RPMI7951 (cell line): Measurements from ENCODE around the gene DIS3L. TPM values are rescaled to one million over a fixed set of nuclear protein-coding genes. Genes with fewer than 3 reads are reported as not detected.
"Not testable (repeated sequence)": the region's sequence is repeated elsewhere in the genome, so short reads cannot be mapped to it uniquely, and the experiment has no call there.

ENCODE experiments used
- DNase-seq: peaks from one replicate; pipeline ENCODE4 v3.0.0-alpha.2; 2012; ENCODE audit warnings: low read depth
- total RNA-seq: library from RNA; depleted of rRNA; stranded (reverse); fragments of >200 nt; shearing (Covaris generic); gene quantifications from 2 replicates; pipeline ENCODE4 v1.2.3, GENCODE V29; 2014; rRNA removed

The DIS3L gene
- 10.5 and 18.7 TPM in 2 replicates for total RNA-seq

GRCh38 chr15:66293419-66294156 is at the start of gene DIS3L:
TSS of gene DIS3L (plus strand) at chr15:66293568. CDS start at chr15:66293597, 29 bp downstream.
- DNase-seq, result peak; percentile 62

- not testable (repeated sequence) for DNase-seq
Measured at GRCh38 chr15:66245832-66246231, 47.5 kb upstream of the DIS3L start.

DNA sequence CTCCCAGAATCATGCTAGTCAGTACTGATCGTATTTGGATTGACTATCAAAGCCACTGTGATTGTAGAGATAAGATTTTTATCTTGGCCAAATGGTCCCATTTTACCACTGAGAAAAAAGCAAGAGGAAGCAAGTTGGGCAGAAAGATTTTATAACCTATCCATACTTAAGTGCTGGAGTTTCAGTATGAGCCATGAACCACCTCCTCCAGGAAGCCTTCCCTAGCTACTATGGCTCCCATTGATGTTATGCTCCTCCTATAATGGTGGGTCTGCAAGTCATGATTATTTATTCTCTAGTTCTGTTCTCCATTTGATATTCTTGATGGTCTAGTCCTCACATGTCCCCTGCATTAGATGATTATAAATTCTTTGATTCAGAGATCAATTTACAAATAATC is 46.4 kb upstream of the DIS3L start:
- no peak for DNase-seq

- no peak for DNase-seq
Measured at GRCh38 chr15:66249605-66250174, 43.7 kb upstream of the DIS3L start.

GRCh38 chr15:66251065-66251789 is 42.1 kb upstream of the DIS3L start:
- no peak for DNase-seq

DNA sequence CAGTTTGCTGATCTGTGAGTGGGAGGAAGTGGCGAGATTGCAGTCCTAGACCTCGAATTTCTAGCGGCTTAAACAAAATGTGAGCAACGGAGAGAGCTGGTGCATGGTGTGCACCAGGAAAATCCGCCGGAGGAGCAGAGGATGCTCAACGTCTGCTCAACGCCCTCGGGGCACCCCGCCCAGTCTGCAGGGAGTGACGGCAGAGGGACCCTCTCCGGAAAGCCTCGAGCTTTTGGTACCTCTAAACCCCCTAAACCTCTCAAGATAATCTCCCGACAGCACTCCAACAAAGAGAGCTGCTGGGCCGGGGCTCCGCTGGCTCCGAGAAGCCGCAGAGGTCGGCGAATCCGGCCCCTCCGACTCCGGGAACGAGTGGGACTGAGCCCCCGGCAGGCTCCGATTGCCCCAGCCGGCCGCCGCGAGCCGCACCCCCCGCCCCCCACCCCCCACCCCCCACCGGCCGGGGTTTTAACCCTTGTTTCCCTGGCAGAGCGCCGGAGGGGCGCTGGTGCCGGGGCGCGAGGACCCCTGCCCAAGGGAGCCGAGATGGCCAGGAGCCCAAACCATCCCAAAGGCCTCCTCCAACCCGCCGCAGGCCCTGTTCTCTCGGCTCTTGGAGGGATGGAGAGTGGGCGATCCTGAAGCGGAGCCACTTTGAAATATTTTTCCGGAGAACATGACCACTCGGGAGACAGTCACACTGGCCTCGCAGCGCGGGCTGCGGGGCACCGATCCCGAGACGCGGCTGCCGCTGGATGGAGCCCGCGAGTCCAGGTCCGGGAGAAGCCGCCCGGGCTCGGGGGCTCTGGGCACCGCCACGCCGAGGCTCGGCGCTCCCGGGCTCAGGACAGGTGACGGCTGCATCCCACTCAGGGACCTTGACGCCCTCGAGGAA is 41.3 kb upstream of the DIS3L start:
- peak; percentile 34 for DNase-seq

GRCh38 chr15:66252685-66253417 is 40.5 kb upstream of the DIS3L start:
- peak; percentile 4 for DNase-seq

DNA sequence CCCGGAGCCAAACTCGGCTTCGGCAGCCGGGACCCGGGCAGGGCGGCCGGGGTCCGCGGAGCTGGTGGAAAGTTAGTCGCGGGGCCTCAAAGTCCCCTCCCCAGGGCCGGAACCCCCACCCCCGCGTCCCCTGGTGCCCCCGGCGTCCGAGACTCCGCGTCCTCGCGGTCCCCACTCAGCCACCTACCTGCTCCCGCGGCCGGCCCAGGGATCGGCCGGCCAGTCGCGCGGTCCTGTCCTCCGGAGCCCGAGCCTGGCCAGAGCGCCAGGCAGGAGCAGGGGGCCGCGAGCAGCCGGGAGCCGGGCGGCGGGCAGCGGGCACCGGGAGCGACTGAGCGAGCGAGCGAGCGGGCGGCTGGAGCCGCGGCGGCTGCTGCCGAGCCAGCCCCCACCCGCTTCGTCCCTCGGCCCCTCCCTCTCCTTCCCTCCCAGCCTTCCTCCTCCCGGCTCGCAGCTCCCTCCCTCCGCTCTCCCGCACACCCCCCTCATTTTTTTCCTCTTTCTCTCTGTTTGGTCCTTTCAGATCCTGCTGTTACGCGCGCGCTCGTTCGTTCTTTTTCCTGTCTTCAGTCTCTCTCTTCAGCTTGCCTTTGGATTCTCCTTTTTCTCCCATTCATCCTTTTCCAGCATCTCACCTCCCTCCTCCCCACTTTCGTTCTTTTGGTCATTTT is 39.8 kb upstream of the DIS3L start, which contains the start of gene MEGF11:
TSS of gene MEGF11 (minus strand) at position 333 of the 671 bp plus-strand sequence. CDS start 125,347 bp downstream, outside the sequence.
- peak; percentile 17 for DNase-seq

GRCh38 chr15:66254089-66254950 is 39.0 kb upstream of the DIS3L start:
- DNase-seq, result no peak

- DNase-seq, result no peak
Measured at GRCh38 chr15:66254951-66255676, 38.3 kb upstream of the DIS3L start.

- DNase-seq, result no peak
Measured at GRCh38 chr15:66256692-66257091, 36.7 kb upstream of the DIS3L start.

DNA sequence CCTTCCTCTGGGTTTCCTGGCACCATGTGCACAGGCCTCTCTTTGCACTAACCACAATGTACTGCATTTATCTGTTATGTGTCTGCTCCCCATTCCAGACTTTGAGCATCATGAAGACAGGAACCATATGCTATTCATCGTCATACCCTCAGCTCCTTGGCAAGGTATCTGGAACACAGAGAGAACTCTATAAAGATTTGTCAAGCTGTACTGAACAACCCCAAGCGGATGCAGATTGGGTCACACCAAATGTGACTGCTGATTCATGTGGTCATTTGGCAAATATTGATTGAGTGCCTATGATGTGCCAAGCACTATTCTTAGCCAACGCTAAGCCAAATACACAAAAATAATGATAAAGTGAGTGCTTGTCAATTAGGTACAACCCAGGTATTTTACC is 32.3 kb upstream of the DIS3L start:
- no peak for DNase-seq

DNA sequence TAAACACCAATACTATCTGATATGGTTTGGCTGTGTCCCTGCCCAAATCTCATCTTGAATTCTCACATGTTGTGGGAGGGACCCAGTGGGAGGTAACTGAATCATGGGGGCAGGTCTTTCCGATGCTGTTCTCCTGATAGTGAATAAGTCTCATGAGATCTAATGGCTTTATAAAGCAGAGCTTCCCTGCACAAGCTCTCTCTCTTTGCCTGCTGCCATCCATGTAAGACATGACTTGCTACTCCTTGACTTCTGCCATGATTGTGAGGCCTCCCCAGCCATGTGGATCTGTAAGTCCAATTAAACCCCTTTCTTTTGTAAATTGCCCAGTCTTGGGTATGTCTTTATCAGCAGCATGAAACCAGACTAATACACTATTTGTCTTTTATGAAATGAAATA is 30.5 kb upstream of the DIS3L start:
- not testable (repeated sequence) for DNase-seq

- no peak for DNase-seq
Measured at GRCh38 chr15:66264859-66265513, 28.4 kb upstream of the DIS3L start.

- peak; percentile 88 for DNase-seq
Measured at GRCh38 chr15:66269326-66270090, 23.9 kb upstream of the DIS3L start.

DNA sequence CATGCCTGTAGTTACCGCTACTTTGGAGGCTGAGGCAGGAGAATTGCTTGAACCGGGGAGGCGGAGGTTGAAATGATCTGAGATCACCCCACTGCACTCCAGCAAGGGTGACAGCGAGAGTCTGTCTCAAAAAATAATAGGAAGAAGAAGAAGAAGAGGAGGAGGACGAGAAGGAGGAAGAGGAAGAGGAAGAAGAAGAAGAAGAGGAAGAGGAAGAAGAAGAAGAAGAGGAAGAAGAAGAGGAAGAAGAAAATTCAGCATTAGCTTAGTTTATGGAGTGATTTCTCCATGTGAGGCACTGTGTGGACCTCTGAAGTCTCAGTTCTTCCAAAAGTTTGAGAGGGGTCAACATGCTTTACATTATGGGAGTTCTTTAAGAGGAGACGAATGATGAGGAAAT is 22.4 kb upstream of the DIS3L start:
- DNase-seq, result no peak

GRCh38 chr15:66275352-66275751 is 18.0 kb upstream of the DIS3L start:
- DNase-seq, result no peak
